Endothelial cell of umbilical vein (primary cell): Measurements from ENCODE around the gene SFPQ.
"Not testable (repeated sequence)": the region's sequence is repeated elsewhere in the genome, so short reads cannot be mapped to it uniquely, and the experiment has no call there.

Source experiments
- CTCF ChIP-seq, 2 donors: IDR thresholded peaks; 1 replicate in 1 of 2; 2 replicates in 1 of 2; pipeline ENCODE4 v1.5.1; 2011; ENCODE audit warnings: low read length in 2 of 2, mild to moderate bottlenecking in 2 of 2, moderate library complexity in 2 of 2, control low read depth in 1 of 2, inconsistent platforms in 1 of 2, low read depth in 1 of 2; ENCODE audit not compliant: insufficient read depth in 1 of 2; ENCODE audit errors: extremely low read depth in 1 of 2
- EZH2 ChIP-seq: IDR thresholded peaks from 2 replicates; pipeline ENCODE4 v1.6.1; 2012; ENCODE audit warnings: borderline replicate concordance, low read depth, mild to moderate bottlenecking, moderate library complexity, low read length, inconsistent platforms; ENCODE audit not compliant: severe bottlenecking
- MYC ChIP-seq: IDR thresholded peaks from one replicate; pipeline ENCODE4 v1.6.1; 2011; ENCODE audit warnings: mild to moderate bottlenecking, low read depth, low read length
- POLR2A ChIP-seq: IDR thresholded peaks from 2 replicates; pipeline ENCODE4 v1.6.1; 2012; ENCODE audit warnings: low read depth, mild to moderate bottlenecking, control low read depth, low read length
- POLR2AphosphoS5 ChIP-seq: IDR thresholded peaks from 2 replicates; pipeline ENCODE4 v1.6.1; 2012; ENCODE audit warnings: low read depth, mild to moderate bottlenecking, control low read depth, low read length, moderate library complexity; ENCODE audit not compliant: insufficient read depth
- TF ChIP-seq, protein P1 (sequence below): IDR thresholded peaks from 2 replicates; pipeline ENCODE4 v1.6.1; 2011; ENCODE audit not compliant: insufficient read depth, insufficient read length

DNA sequence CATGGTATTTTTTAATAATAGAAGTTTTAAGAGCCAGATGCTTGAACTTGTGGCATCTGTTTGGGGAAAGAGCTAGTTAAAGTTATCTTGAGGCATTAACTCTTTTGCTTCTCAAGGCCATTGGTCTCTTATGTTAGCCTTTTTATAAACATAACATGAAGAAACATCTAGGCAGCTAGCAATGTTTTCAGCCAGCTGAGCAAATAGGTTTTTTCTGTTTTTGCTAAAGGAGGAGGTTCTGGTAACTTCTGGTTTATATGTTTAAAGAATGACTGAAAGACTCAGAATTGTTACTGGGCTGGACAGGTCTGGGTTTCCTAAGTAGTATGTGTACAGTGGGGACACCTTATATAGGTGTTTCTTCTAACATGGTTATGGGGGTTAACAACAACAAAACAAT, 50.7 kb downstream of the SFPQ start:
- not testable (repeated sequence) for TF ChIP-seq CTCF (IDR thresholded peaks at IDR 0.05; ENCODE audit: extremely low read depth in 1 of 2, insufficient read depth in 1 of 2, low read depth in 1 of 2, low read length in 2 of 2); POLR2A; EZH2; MYC; POLR2AphosphoS5
- TF ChIP-seq, protein P1, sequence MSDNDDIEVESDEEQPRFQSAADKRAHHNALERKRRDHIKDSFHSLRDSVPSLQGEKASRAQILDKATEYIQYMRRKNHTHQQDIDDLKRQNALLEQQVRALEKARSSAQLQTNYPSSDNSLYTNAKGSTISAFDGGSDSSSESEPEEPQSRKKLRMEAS = not testable (repeated sequence)
